Neural cell (in vitro differentiated cells): Measurements from ENCODE around the gene TIE1. TPM values are rescaled to one million over a fixed set of nuclear protein-coding genes. Genes with fewer than 3 reads are reported as not detected.

Source experiments
- H2AFZ ChIP-seq: fragments of 200-600, 300-800 bp; sonication (generic), shearing (Covaris generic); 2 replicates; pipeline ENCODE4 v1.6.0; 2014; ENCODE audit warnings: low read depth, mild to moderate bottlenecking, antibody characterized with exemption, low read length, moderate library complexity
- H3F3A ChIP-seq: fragments of 200-600 bp; shearing (Covaris generic); 2 replicates; pipeline ENCODE4 v1.6.1; 2016; ENCODE audit warnings: mild to moderate bottlenecking, moderate library complexity, mixed read lengths, antibody characterized with exemption, low read length; ENCODE audit not compliant: insufficient read depth, poor library complexity, severe bottlenecking
- H3K27ac ChIP-seq: fragments of 200-600, 300-800 bp; sonication (generic), shearing (Covaris generic); 2 replicates; pipeline ENCODE4 v1.5.1; 2014; ENCODE audit warnings: mild to moderate bottlenecking, low read length, moderate library complexity
- H3K27me3 ChIP-seq: fragments of 300-800, 200-600 bp; sonication (generic), shearing (Covaris generic); 2 replicates; pipeline ENCODE4 v1.6.0; 2014; ENCODE audit warnings: mild to moderate bottlenecking, low read depth, low read length, moderate library complexity; ENCODE audit not compliant: insufficient read depth
- H3K36me3 ChIP-seq: fragments of 300-800, 200-600 bp; sonication (generic), shearing (Covaris generic); 2 replicates; pipeline ENCODE4 v1.5.1; 2014; ENCODE audit warnings: mild to moderate bottlenecking, antibody characterized with exemption, low read length, moderate library complexity; ENCODE audit not compliant: insufficient read depth
- H3K4me2 ChIP-seq: fragments of 300-800, 200-600 bp; sonication (generic), shearing (Covaris generic); 2 replicates; pipeline ENCODE4 v1.6.0; 2014; ENCODE audit warnings: mild to moderate bottlenecking, low read length
- H3K4me3 ChIP-seq: fragments of 300-800, 200-600 bp; sonication (generic), shearing (Covaris generic); 2 replicates; pipeline ENCODE4 v1.5.1; 2014; ENCODE audit warnings: mild to moderate bottlenecking, low read length, moderate library complexity
- H3K79me2 ChIP-seq: fragments of 200-600 bp; shearing (Covaris generic); replicated peaks from 2 replicates; pipeline ENCODE4 v1.6.0; 2014; ENCODE audit warnings: mild to moderate bottlenecking, low read length, moderate library complexity; ENCODE audit not compliant: insufficient read depth
- H3K9ac ChIP-seq: fragments of 300-800, 200-600 bp; sonication (generic), shearing (Covaris generic); 2 replicates; pipeline ENCODE4 v1.6.1; 2016; ENCODE audit warnings: mild to moderate bottlenecking, low read length, mixed read lengths
- H3K9me2 ChIP-seq: fragments of 200-600 bp; shearing (Covaris generic); 2 replicates; pipeline ENCODE4 v1.6.1; 2016; ENCODE audit warnings: mild to moderate bottlenecking, low read length, mixed read lengths; ENCODE audit not compliant: insufficient read depth
- H3K9me3 ChIP-seq: fragments of 200-600, 300-800 bp; sonication (generic), shearing (Covaris generic); 2 replicates; pipeline ENCODE4 v1.6.1; 2016; ENCODE audit warnings: mild to moderate bottlenecking, mixed run types, low read length, moderate library complexity, mixed read lengths
- H4K20me1 ChIP-seq: fragments of 200-600 bp; shearing (Covaris generic); 2 replicates; pipeline ENCODE4 v1.6.1; 2016; ENCODE audit warnings: mild to moderate bottlenecking, mixed run types; ENCODE audit not compliant: insufficient read depth
- CTCF ChIP-seq: fragments of 450-650 bp; IDR thresholded peaks from 2 replicates; pipeline ENCODE4 v1.5.1; 2014; ENCODE audit warnings: antibody characterized with exemption, mild to moderate bottlenecking, moderate library complexity; ENCODE audit not compliant: poor library complexity, severe bottlenecking
- EP300 ChIP-seq: fragments of 450-650 bp; conservative IDR thresholded peaks from 2 replicates; pipeline ENCODE4 v1.6.1; 2014; ENCODE audit warnings: antibody characterized with exemption, mild to moderate bottlenecking, moderate library complexity; ENCODE audit not compliant: poor library complexity, severe bottlenecking
- EZH2 ChIP-seq: fragments of 200-600, 300-800 bp; shearing (Covaris generic), sonication (generic); IDR thresholded peaks from 2 replicates; pipeline ENCODE4 v1.6.1; 2014; ENCODE audit warnings: antibody characterized with exemption, low read length, borderline replicate concordance, mild to moderate bottlenecking; ENCODE audit not compliant: insufficient read depth, poor library complexity, severe bottlenecking
- MXI1 ChIP-seq: fragments of 450-650 bp; conservative IDR thresholded peaks from 2 replicates; pipeline ENCODE4 v1.6.1; 2014; ENCODE audit warnings: antibody characterized with exemption, mild to moderate bottlenecking; ENCODE audit not compliant: poor library complexity, severe bottlenecking
- POLR2AphosphoS5 ChIP-seq: IDR thresholded peaks from 2 replicates; pipeline ENCODE4 v1.6.1; 2012
- RAD21 ChIP-seq: fragments of 450-650 bp; conservative IDR thresholded peaks from 2 replicates; pipeline ENCODE4 v1.6.1; 2014; ENCODE audit warnings: antibody characterized with exemption, mild to moderate bottlenecking, moderate library complexity
- REST ChIP-seq: IDR thresholded peaks from 2 replicates; pipeline ENCODE4 v1.6.1; 2012; ENCODE audit warnings: borderline replicate concordance
- SMC3 ChIP-seq: fragments of 450-650 bp; conservative IDR thresholded peaks from 2 replicates; pipeline ENCODE4 v1.6.1; 2014; ENCODE audit warnings: antibody characterized with exemption, mild to moderate bottlenecking, moderate library complexity; ENCODE audit not compliant: poor library complexity
- TAF1 ChIP-seq: IDR thresholded peaks from 2 replicates; pipeline ENCODE4 v1.6.1; 2012; ENCODE audit warnings: low read depth
- polyA plus RNA-seq: library from polyadenylated mRNA; depleted of rRNA; stranded (reverse); fragments of >200 nt; gene quantifications from 2 replicates; pipeline ENCODE4 v1.2.3, GENCODE V29; 2014

The TIE1 gene
- polyA plus RNA-seq, 1 donor from 2014 or later: not detected

- Histone ChIP-seq H3F3A (no peaks in the 10 kb centered on the region), H3K79me2 (no peaks in the 10 kb centered on the region), H3K27me3 (no peaks in the 10 kb centered on the region), H3K36me3 (no peaks in the 10 kb centered on the region), H3K9me3 (no peaks in the 10 kb centered on the region), H4K20me1 (no peaks in the 10 kb centered on the region), H2AFZ (no peak overlapping the region), H3K4me3 (no peak overlapping the region), H3K4me2 (no peak overlapping the region), H3K9me2 (no peaks in the 10 kb centered on the region), H3K27ac (no peak overlapping the region), H3K9ac (no peak overlapping the region)
- TF ChIP-seq POLR2AphosphoS5: no peak
- no peak for TF ChIP-seq MXI1
These were observed 2.1 kb downstream of the TIE1 start for GRCh38 chr1:43302721-43303470.

- Histone ChIP-seq H2AFZ (no peak overlapping the region), H3K9ac (no peak overlapping the region), H3F3A (no peaks in the 10 kb centered on the region), H3K9me2 (no peaks in the 10 kb centered on the region), H3K27ac (no peak overlapping the region), H3K36me3 (no peaks in the 10 kb centered on the region), H3K27me3 (no peaks in the 10 kb centered on the region), H4K20me1 (no peaks in the 10 kb centered on the region), H3K79me2 (no peaks in the 10 kb centered on the region), H3K4me3 (no peak overlapping the region), H3K9me3 (no peaks in the 10 kb centered on the region), H3K4me2 (no peak overlapping the region)
- no peak for TF ChIP-seq REST
- no peak for TF ChIP-seq EZH2
- TF ChIP-seq RAD21: no peak
- TF ChIP-seq CTCF: no peak
- no peak for TF ChIP-seq TAF1
- no peak for TF ChIP-seq SMC3
- TF ChIP-seq POLR2AphosphoS5: no peak
- TF ChIP-seq MXI1: no peak
- no peak for TF ChIP-seq EP300
These were observed 2.9 kb downstream of the TIE1 start for GRCh38 chr1:43303471-43304313.
